SH-SY5Y (cell line): ENCODE measurements around the gene SIX5.

Source experiments
- GATA2 ChIP-seq: IDR thresholded peaks from 2 replicates; pipeline ENCODE4 v1.6.1; 2011; ENCODE audit warnings: mild to moderate bottlenecking, low read depth, low read length
- GATA3 ChIP-seq: IDR thresholded peaks from 2 replicates; pipeline ENCODE4 v1.6.1; 2011; ENCODE audit warnings: low read depth, mild to moderate bottlenecking, low read length, moderate library complexity

DNA sequence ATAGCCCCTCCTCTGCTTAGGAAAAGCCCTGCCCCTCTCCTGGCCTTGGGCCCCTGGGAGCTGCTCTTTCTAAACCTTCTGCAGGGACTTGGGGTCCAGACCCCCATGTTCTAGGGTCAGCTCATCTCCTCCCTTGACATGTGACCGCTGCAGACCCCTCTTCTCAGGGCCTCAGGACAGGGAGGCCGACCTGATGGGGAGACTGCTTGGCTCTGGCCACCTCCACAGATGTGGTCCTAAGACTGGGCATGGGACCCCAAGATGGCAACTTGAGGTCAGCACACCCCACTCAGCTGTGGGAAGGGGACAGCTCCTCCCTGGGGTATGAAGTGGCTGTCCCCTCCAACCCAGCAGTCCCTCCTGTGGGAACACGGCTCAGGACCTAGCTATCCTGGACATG lies 3.9 kb upstream of the SIX5 start:
- TF ChIP-seq GATA3 (no peak), GATA2 (no peak)
